Activated T-cell treated with anti-CD3 and anti-CD28 coated beads, Interleukin-2, amount 50 U/mL, for 1 hour (primary cell): ENCODE data around the gene DNAJC5.
A peak's percentile ranks its signal among the peaks of the same experiment; 100 is the strongest.

ENCODE experiments used
- DNase-seq: peaks from one replicate; pipeline ENCODE4 v3.0.0-alpha.2; 2020

The DNAJC5 gene

GRCh38 chr20:63885264-63886053, 9.5 kb upstream of the DNAJC5 start:
- no peak for DNase-seq

- no peak for DNase-seq
These were observed 8.9 kb upstream of the DNAJC5 start for GRCh38 chr20:63886054-63886419.

- DNase-seq, result no peak
These were observed 8.0 kb upstream of the DNAJC5 start for GRCh38 chr20:63886921-63887320.

- DNase-seq, result no peak
These were observed 5.4 kb upstream of the DNAJC5 start for GRCh38 chr20:63889241-63890200.

- DNase-seq, result no peak
These were observed 4.7 kb upstream of the DNAJC5 start for GRCh38 chr20:63890201-63890576.

- no peak for DNase-seq
These were observed 4.3 kb upstream of the DNAJC5 start for GRCh38 chr20:63890616-63891015.

- DNase-seq, result no peak
These were observed 3.6 kb upstream of the DNAJC5 start for GRCh38 chr20:63891061-63892002.

GRCh38 chr20:63892402-63892801, 2.5 kb upstream of the DNAJC5 start:
- no peak for DNase-seq

- DNase-seq, result no peak
These were observed 948 bp upstream of the DNAJC5 start for GRCh38 chr20:63893999-63894357.

GRCh38 chr20:63895202-63895951, 451 bp downstream of the DNAJC5 start:
- DNase-seq, result no peak

GRCh38 chr20:63895952-63896263, 982 bp downstream of the DNAJC5 start:
- DNase-seq, result no peak

GRCh38 chr20:63896264-63897105, 1.6 kb downstream of the DNAJC5 start:
- peak; percentile 36 for DNase-seq

GRCh38 chr20:63897978-63898561, 3.1 kb downstream of the DNAJC5 start:
- DNase-seq, result no peak

GRCh38 chr20:63898882-63899558, 4.1 kb downstream of the DNAJC5 start:
- no peak for DNase-seq

GRCh38 chr20:63900413-63900812, 5.5 kb downstream of the DNAJC5 start:
- DNase-seq, result no peak

- no peak for DNase-seq
These were observed 9.1 kb downstream of the DNAJC5 start for GRCh38 chr20:63903796-63904561.

- DNase-seq, result no peak
These were observed 13.2 kb downstream of the DNAJC5 start for GRCh38 chr20:63908008-63908682.

GRCh38 chr20:63911176-63911575, 16.2 kb downstream of the DNAJC5 start:
- DNase-seq, result no peak

GRCh38 chr20:63913768-63914167, 18.8 kb downstream of the DNAJC5 start:
- no peak for DNase-seq
